Nephron (organoid): ENCODE results near the gene BMPR1B.
A peak's percentile ranks its signal among the peaks of the same experiment; 100 is the strongest.

Experiments
- H3K27ac Mint-ChIP-seq, 3 experiments: 2 replicates each; pipeline ENCODE4 v1.8.0; 2020; ENCODE audit warnings: mixed read lengths in 3 of 3, mild to moderate bottlenecking in 2 of 3, moderate library complexity in 1 of 3
- H3K27me3 Mint-ChIP-seq: 2 replicates; pipeline ENCODE4 v1.8.0; 2021; ENCODE audit warnings: low read depth, mild to moderate bottlenecking, moderate library complexity, mixed read lengths
- H3K36me3 Mint-ChIP-seq: 2 replicates; pipeline ENCODE4 v1.8.0; 2020; ENCODE audit warnings: low read depth, mixed read lengths
- H3K4me1 Mint-ChIP-seq: 2 replicates; pipeline ENCODE4 v1.8.0; 2020; ENCODE audit warnings: mixed read lengths
- H3K4me3 Mint-ChIP-seq, 3 experiments: 2 replicates each; pipeline ENCODE4 v1.8.0; 2020; ENCODE audit warnings: mild to moderate bottlenecking in 3 of 3, mixed read lengths in 3 of 3, moderate library complexity in 2 of 3
- H3K9me3 Mint-ChIP-seq: 2 replicates; pipeline ENCODE4 v1.8.0; 2020; ENCODE audit warnings: mixed read lengths
- TF ChIP-seq, protein P1 (sequence below), 3 experiments: fragments of 200-600 bp; sonication (generic); IDR thresholded peaks; one replicate each; pipeline ENCODE4 v1.5.0; 2021; ENCODE audit warnings: antibody characterized with exemption in 3 of 3; ENCODE audit not compliant: unreplicated experiment in 3 of 3

BMPR1B gene

DNA sequence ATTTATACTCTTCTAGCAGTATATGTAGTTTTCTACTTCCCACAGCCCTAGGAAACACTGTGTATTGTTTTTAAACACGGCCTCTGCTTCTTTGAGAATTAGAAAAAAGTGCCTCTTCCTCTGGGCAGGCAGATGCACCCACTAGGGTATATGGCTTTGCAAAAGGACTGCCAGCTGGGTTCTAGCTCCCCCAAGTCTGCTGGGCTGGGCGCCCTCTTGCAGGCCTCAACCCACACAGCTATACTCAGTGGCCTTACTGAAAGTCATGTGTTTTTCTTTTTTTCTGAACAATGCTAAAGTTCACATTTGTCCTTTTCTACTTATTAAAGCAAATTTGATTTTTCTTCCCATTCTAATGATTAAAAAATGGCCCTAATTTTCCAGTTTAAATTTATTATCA lies 35.5 kb upstream of the BMPR1B start:
- H3K4me3 Mint-ChIP-seq: no peak overlapping the region
- TF ChIP-seq, protein P1, sequence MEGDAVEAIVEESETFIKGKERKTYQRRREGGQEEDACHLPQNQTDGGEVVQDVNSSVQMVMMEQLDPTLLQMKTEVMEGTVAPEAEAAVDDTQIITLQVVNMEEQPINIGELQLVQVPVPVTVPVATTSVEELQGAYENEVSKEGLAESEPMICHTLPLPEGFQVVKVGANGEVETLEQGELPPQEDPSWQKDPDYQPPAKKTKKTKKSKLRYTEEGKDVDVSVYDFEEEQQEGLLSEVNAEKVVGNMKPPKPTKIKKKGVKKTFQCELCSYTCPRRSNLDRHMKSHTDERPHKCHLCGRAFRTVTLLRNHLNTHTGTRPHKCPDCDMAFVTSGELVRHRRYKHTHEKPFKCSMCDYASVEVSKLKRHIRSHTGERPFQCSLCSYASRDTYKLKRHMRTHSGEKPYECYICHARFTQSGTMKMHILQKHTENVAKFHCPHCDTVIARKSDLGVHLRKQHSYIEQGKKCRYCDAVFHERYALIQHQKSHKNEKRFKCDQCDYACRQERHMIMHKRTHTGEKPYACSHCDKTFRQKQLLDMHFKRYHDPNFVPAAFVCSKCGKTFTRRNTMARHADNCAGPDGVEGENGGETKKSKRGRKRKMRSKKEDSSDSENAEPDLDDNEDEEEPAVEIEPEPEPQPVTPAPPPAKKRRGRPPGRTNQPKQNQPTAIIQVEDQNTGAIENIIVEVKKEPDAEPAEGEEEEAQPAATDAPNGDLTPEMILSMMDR (IDR thresholded peaks at IDR 0.05; ENCODE audit: unreplicated experiment in 3 of 3): no peak

DNA sequence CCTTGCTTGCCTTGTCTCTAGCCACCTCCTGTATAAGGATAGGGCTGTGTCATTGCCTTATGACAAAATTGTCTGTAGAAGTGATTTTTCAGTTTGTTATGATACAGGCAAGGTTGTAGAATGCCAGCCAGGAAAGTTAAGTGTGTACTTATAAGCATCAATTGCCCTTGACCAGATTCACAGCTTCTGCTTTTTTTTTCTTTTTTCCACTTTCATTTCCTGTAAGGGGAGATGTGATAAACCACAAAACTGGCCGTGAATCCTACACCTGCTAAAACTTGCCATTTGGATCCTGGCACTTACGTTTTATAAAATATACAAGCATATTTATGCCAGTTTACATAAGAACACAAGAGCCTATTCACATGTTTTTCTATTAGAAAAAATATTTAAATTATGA lies 35.0 kb upstream of the BMPR1B start:
- peaks cover 6% of the 10 kb centered on the region for H3K4me1 Mint-ChIP-seq
- no peaks in the 10 kb centered on the region for H3K36me3 Mint-ChIP-seq
- TF ChIP-seq, protein P1 (IDR thresholded peaks at IDR 0.05; ENCODE audit: unreplicated experiment in 3 of 3): no peak
- H3K27me3 Mint-ChIP-seq: no peaks in the 10 kb centered on the region
- H3K9me3 Mint-ChIP-seq: peaks cover 8% of the 10 kb centered on the region
- no peak overlapping the region for H3K27ac Mint-ChIP-seq
- H3K4me3 Mint-ChIP-seq: no peak overlapping the region

More for the DNA sequence above, 35.5 kb upstream of the BMPR1B start:
- Mint-ChIP-seq H3K27me3 (no peaks in the 10 kb centered on the region), H3K9me3 (peaks cover 8% of the 10 kb centered on the region), H3K4me1 (peaks cover 6% of the 10 kb centered on the region), H3K27ac (no peak overlapping the region), H3K36me3 (no peaks in the 10 kb centered on the region)

DNA sequence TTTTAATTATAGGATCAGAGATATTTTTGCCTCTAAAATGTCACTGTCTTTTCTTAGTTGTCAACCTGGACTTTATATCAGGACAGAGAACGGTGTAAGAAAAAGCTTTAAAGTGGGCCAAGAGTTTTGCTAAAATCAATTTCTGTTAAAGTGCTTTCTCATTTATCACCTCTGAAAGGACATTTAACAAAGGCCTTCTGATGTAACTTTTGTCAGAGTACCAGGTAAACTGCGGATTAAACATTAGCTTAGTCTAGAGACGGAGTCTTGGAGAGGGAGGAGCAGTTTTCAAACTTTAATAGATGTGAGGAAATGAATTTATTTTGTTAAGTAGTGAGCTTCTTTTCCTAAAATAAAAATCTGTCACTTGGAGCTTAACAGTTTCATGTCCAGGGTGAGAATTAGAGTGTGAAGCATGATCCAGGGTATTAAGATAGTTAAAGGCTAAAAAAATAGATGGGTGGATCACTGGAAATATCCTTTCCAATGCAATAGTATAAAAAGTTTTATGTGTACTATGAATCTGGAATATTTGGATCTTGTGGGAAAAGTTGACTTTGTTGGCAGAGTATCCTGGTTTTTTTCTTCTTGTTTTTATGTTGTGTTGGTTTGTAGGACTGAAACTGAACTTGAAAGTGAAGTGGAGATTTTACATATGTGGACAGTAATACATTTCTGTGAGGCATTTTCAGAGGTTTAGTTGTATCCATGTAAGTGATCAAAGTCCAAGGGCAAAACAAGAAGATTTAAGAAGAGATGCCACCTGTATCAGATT lies 33.6 kb upstream of the BMPR1B start:
- Mint-ChIP-seq H3K36me3 (no peaks in the 10 kb centered on the region), H3K4me1 (peaks cover 6% of the 10 kb centered on the region), H3K27ac (peak overlapping the region; percentile 58 to 66 (median 58)), H3K27me3 (no peaks in the 10 kb centered on the region), H3K9me3 (peaks cover 5% of the 10 kb centered on the region), H3K4me3 (no peak overlapping the region)
- TF ChIP-seq, protein P1 (IDR thresholded peaks at IDR 0.05; ENCODE audit: unreplicated experiment in 3 of 3): no peak

DNA sequence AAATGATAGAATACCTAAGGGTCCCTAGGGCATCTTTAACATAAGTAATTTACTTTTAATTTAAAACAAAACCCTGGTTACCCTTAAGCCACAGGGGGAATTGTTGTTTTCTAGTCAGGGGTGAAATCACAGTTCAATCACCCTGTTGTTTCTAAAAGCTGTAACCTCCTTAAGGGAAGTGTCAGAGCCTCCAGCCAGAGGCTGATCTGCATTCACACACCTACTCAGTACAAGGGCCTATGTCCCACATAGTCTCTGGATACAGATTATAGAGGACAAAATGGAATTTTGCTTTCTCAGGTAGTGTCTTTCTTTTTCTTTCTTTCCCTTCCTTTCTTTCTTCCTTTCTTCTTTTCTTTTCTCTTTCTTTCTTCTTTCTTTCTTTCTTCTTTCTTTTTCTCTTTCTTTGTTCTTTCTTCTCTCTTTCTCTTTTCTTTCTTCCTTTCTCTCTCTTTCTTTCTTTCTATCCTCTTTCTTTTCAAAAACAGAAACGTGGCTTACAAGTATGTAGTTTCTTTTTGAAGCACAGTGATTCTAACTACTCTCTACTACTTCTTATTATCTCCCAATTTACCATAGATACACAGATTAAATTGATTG lies 31.1 kb upstream of the BMPR1B start:
- H3K27ac Mint-ChIP-seq: peak overlapping the region in 2 of 3 experiments; percentile 38 to 46
- H3K4me3 Mint-ChIP-seq: no peak overlapping the region
- no peaks in the 10 kb centered on the region for H3K27me3 Mint-ChIP-seq
- TF ChIP-seq, protein P1 (IDR thresholded peaks at IDR 0.05; ENCODE audit: unreplicated experiment in 3 of 3): no peak
- peaks cover 6% of the 10 kb centered on the region for H3K4me1 Mint-ChIP-seq
- H3K9me3 Mint-ChIP-seq: no peaks in the 10 kb centered on the region
- H3K36me3 Mint-ChIP-seq: no peaks in the 10 kb centered on the region

DNA sequence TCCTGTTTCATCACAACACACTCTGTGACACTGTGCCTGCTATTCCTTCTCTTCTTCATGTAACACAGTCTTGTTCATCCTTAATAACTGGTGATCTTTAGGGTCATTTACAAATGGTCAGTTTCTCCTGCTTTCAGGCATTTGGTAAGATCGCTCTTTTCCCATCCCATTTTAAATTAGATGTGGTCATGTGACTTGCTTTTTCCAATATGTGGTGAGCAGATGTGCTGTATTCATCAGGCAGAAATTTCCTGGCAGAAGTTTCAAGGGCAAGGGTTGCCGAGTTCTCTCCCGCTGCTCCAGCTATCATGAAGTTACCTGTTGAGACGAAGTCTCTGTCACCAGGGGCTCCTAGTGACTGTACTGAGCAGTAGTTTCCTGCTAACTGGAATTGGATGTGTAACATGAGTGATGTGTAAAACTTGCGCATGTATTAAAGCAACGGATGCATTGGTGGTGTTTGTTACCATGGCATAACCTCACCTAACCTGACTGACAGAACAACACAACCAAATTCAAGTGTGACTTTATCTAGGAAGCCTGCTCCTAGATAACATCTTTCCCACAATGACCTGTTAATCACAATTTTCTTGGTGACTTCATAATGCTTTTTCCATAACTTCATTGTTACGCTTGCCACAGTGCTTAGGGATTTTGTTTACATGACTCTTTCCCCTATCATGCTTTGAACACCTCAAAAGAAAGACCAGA lies 29.5 kb upstream of the BMPR1B start:
- TF ChIP-seq, protein P1 (IDR thresholded peaks at IDR 0.05; ENCODE audit: unreplicated experiment in 3 of 3): no peak
- no peak overlapping the region for H3K27ac Mint-ChIP-seq
- no peak overlapping the region for H3K4me3 Mint-ChIP-seq
- no peaks in the 10 kb centered on the region for H3K9me3 Mint-ChIP-seq
- H3K27me3 Mint-ChIP-seq: no peaks in the 10 kb centered on the region
- H3K36me3 Mint-ChIP-seq: no peaks in the 10 kb centered on the region
- H3K4me1 Mint-ChIP-seq: peaks cover 6% of the 10 kb centered on the region
